ENCODE results near the gene ACSF2.

DNA sequence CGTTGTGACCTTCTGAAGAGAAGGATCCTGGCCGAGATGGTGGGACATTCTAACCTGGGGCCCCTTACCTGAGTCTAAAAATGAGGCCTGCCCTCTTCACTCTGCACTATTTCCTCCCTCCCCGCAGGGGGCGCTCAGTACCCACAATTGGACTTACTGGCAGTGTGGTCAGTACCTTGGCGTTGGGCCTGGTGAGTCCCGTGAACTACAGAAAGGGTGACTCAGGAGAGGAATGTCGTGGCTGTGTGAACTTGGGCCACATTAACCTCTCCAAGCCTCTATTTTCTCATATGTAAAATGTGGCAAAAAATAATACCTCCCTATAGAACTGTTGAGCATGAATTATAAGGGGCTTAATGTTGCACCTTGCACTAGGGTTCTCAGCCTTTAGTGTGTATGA is 56.5 kb downstream of the ACSF2 start:
- TF ChIP-seq, protein P1, sequence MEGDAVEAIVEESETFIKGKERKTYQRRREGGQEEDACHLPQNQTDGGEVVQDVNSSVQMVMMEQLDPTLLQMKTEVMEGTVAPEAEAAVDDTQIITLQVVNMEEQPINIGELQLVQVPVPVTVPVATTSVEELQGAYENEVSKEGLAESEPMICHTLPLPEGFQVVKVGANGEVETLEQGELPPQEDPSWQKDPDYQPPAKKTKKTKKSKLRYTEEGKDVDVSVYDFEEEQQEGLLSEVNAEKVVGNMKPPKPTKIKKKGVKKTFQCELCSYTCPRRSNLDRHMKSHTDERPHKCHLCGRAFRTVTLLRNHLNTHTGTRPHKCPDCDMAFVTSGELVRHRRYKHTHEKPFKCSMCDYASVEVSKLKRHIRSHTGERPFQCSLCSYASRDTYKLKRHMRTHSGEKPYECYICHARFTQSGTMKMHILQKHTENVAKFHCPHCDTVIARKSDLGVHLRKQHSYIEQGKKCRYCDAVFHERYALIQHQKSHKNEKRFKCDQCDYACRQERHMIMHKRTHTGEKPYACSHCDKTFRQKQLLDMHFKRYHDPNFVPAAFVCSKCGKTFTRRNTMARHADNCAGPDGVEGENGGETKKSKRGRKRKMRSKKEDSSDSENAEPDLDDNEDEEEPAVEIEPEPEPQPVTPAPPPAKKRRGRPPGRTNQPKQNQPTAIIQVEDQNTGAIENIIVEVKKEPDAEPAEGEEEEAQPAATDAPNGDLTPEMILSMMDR (IDR thresholded peaks at IDR 0.05): peak; percentile 66 to 98 (median 97)
- peak; percentile 21 for TF ChIP-seq POLR2A (IDR thresholded peaks at IDR 0.05)
- TF ChIP-seq POLR2AphosphoS5 (IDR thresholded peaks at IDR 0.05): peak; percentile 98
